Endothelial cell of umbilical vein (primary cell): ENCODE data around the gene ALX1. TPM values are rescaled to one million over a fixed set of nuclear protein-coding genes. Genes with fewer than 3 reads are reported as not detected.

Experiments
- BruUV-seq: library from RNA; stranded (reverse); fragments of 400-500 nt; replicated peaks from 2 replicates; lab custom pipeline; 2021; lab: Mats Ljungman, UMichigan
- CTCF ChIA-PET: fragments of 300-600, 350-600 bp; sonication (Branson Sonifier 250); formaldehyde crosslinking; loops from one replicate; lab custom pipeline; 2021; ENCODE audit warnings: antibody characterized with exemption, inconsistent platforms; lab: Charles Lee
- POLR2A ChIA-PET: fragments of 300-600, 350-600 bp; sonication (Branson Sonifier 250); formaldehyde crosslinking; loops from one replicate; lab custom pipeline; 2021; ENCODE audit warnings: antibody characterized with exemption, inconsistent platforms; lab: Charles Lee
- DNase-seq: peaks from one replicate; pipeline ENCODE4 v3.0.0-alpha.2; 2011; ENCODE audit warnings: low read depth, low spot score
- FAIRE-seq: peaks from 2 replicates; lab custom pipeline; 2011; peaks lifted over from hg19 to GRCh38; lab: Jason Lieb, UNC
- H2AFZ ChIP-seq: 2 replicates; pipeline ENCODE4 v1.6.0; 2012; ENCODE audit warnings: low read depth, low read length, control low read depth, inconsistent platforms
- H3K27ac ChIP-seq: 2 replicates; pipeline ENCODE4 v1.5.1; 2011; ENCODE audit warnings: low read depth, mild to moderate bottlenecking, control low read depth, low read length, moderate library complexity; ENCODE audit not compliant: insufficient read depth
- H3K27me3 ChIP-seq, 2 experiments: 2 replicates each; pipeline versions ENCODE4 v1.6.0 to v1.6.1; 2011; ENCODE audit warnings: low read length in 2 of 2, mixed read lengths in 1 of 2; ENCODE audit not compliant: control insufficient read depth in 2 of 2, insufficient read depth in 2 of 2
- H3K36me3 ChIP-seq, 2 experiments: 2 replicates in 1 of 2; 3 replicates in 1 of 2; pipeline ENCODE4 v1.5.1; 2011; ENCODE audit warnings: low read length in 2 of 2, mild to moderate bottlenecking in 1 of 2, moderate library complexity in 1 of 2; ENCODE audit not compliant: control insufficient read depth in 2 of 2, insufficient read depth in 2 of 2; ENCODE audit errors: extremely low read depth in 1 of 2
- H3K4me1 ChIP-seq: 3 replicates; pipeline ENCODE4 v1.5.1; 2011; ENCODE audit warnings: mild to moderate bottlenecking, low read length; ENCODE audit not compliant: control insufficient read depth, insufficient read depth; ENCODE audit errors: extremely low read depth
- H3K4me2 ChIP-seq: 2 replicates; pipeline ENCODE4 v1.6.1; 2011; ENCODE audit warnings: low read length, control low read depth, mixed read lengths; ENCODE audit not compliant: insufficient read depth
- H3K4me3 ChIP-seq, 3 experiments: fragments of 200-600 bp in 1 of 3; sonication (generic), shearing (Covaris generic) in 1 of 3; replicated peaks in 1 of 3; 2 replicates each; pipeline ENCODE4 v1.5.1; 2011 to 2016; ENCODE audit warnings: control low read depth in 3 of 3, low read length in 3 of 3, mild to moderate bottlenecking in 2 of 3, inconsistent platforms in 1 of 3, low read depth in 1 of 3, moderate library complexity in 1 of 3; ENCODE audit not compliant: insufficient read depth in 1 of 3
- H3K79me2 ChIP-seq: 2 replicates; pipeline ENCODE4 v1.6.0; 2012; ENCODE audit warnings: low read length, inconsistent platforms; ENCODE audit not compliant: control insufficient read depth, insufficient read depth
- H3K9ac ChIP-seq: replicated peaks from 2 replicates; pipeline ENCODE3; 2011; ENCODE audit warnings: low read length, control low read depth; ENCODE audit not compliant: insufficient read depth; ENCODE audit errors: extremely low read depth
- H3K9me1 ChIP-seq: replicated peaks from 3 replicates; pipeline ENCODE4 v1.6.0; 2011; ENCODE audit warnings: mild to moderate bottlenecking, low read length; ENCODE audit not compliant: control insufficient read depth, insufficient read depth; ENCODE audit errors: extremely low read depth
- H3K9me3 ChIP-seq: replicated peaks from 2 replicates; pipeline ENCODE4 v1.5.1; 2012; ENCODE audit warnings: low read length, inconsistent platforms; ENCODE audit not compliant: control insufficient read depth, insufficient read depth
- H4K20me1 ChIP-seq: replicated peaks from 2 replicates; pipeline ENCODE3; 2011; ENCODE audit warnings: mild to moderate bottlenecking, low read length; ENCODE audit not compliant: control insufficient read depth, insufficient read depth; ENCODE audit errors: extremely low read depth
- EZH2 ChIP-seq: IDR thresholded peaks from 2 replicates; pipeline ENCODE4 v1.6.1; 2012; ENCODE audit warnings: borderline replicate concordance, low read depth, mild to moderate bottlenecking, moderate library complexity, low read length, inconsistent platforms; ENCODE audit not compliant: severe bottlenecking
- FOS ChIP-seq: IDR thresholded peaks from 2 replicates; pipeline ENCODE4 v1.6.1; 2011; ENCODE audit warnings: mild to moderate bottlenecking, low read length, moderate library complexity, borderline replicate concordance; ENCODE audit not compliant: insufficient read depth
- GATA2 ChIP-seq: IDR thresholded peaks from 2 replicates; pipeline ENCODE4 v1.7.0; 2011; ENCODE audit warnings: low read depth, mild to moderate bottlenecking, moderate library complexity, mixed read lengths, low read length; ENCODE audit not compliant: insufficient read length, insufficient read depth
- JUN ChIP-seq: IDR thresholded peaks from 2 replicates; pipeline ENCODE4 v1.6.1; 2011; ENCODE audit warnings: borderline replicate concordance, low read depth; ENCODE audit not compliant: insufficient read length, insufficient read depth
- MYC ChIP-seq: IDR thresholded peaks from one replicate; pipeline ENCODE4 v1.6.1; 2011; ENCODE audit warnings: mild to moderate bottlenecking, low read depth, low read length
- POLR2A ChIP-seq: IDR thresholded peaks from 2 replicates; pipeline ENCODE4 v1.6.1; 2012; ENCODE audit warnings: low read depth, mild to moderate bottlenecking, control low read depth, low read length
- POLR2AphosphoS5 ChIP-seq: IDR thresholded peaks from 2 replicates; pipeline ENCODE4 v1.6.1; 2012; ENCODE audit warnings: low read depth, mild to moderate bottlenecking, control low read depth, low read length, moderate library complexity; ENCODE audit not compliant: insufficient read depth
- dilution Hi-C: fragments of 300-500 bp; cut with MboI; formaldehyde crosslinking; loops from one replicate; pipeline ENCODE4 v1.15.0; 2019; ENCODE audit warnings: low sequenced_read_pairs; ENCODE audit not compliant: extremely low pct_ligation_motif_present
- intact Hi-C: fragments of 100-400 bp; cut with micrococcal nuclease; formaldehyde crosslinking; loops from one replicate; pipeline ENCODE4 v1.10.0; 2022
- polyA plus RNA-seq, 4 experiments: library from polyadenylated mRNA; depleted of rRNA in 3 of 4; stranded (reverse) in 3 of 4; unstranded in 1 of 4; fragments of >200 nt; gene quantifications; 2 replicates each; pipeline versions ENCODE4 v1.2.1 to v1.2.3, GENCODE V29; 2011 to 2012; ENCODE audit warnings: missing spikeins in 1 of 4
- total RNA-seq: library from RNA; stranded (reverse); gene quantifications from 2 replicates; pipeline ENCODE4 v1.2.3, GENCODE V29; 2021
- TF ChIP-seq, protein P1 (sequence below): IDR thresholded peaks from 2 replicates; pipeline ENCODE4 v1.6.1; 2011; ENCODE audit not compliant: insufficient read depth, insufficient read length
- TF ChIP-seq, protein P2 (sequence below), 2 donors: IDR thresholded peaks; 1 replicate in 1 of 2; 2 replicates in 1 of 2; pipeline ENCODE4 v1.5.1; 2011; ENCODE audit warnings: low read length in 2 of 2, mild to moderate bottlenecking in 2 of 2, moderate library complexity in 2 of 2, control low read depth in 1 of 2, inconsistent platforms in 1 of 2, low read depth in 1 of 2; ENCODE audit not compliant: insufficient read depth in 1 of 2; ENCODE audit errors: extremely low read depth in 1 of 2

ALX1 gene
- total and polyA plus RNA-seq, 2 donors (not counting 3 experiments of a cell fraction or from before 2014, with no cell fraction given) = 2.2 to 3.5 TPM

- POLR2A ChIA-PET = no interaction called here
- no peaks in the 10 kb centered on the region for H3K9me3 ChIP-seq
- dilution Hi-C loops = no loop called here
Observed at GRCh38 chr12:85299053-85299452, 19.0 kb downstream of the ALX1 start.

More at GRCh38 chr12:85299053-85299452, 19.0 kb downstream of the ALX1 start:
- FAIRE-seq (no peak), DNase-seq (no peak)
- Histone ChIP-seq H3K4me3 (no peak overlapping the region), H3K27ac (no peak overlapping the region), H3K4me2 (no peak overlapping the region), H4K20me1 (no peaks in the 10 kb centered on the region), H3K9me1 (no peaks in the 10 kb centered on the region), H3K79me2 (no peaks in the 10 kb centered on the region), H3K36me3 (no peaks in the 10 kb centered on the region), H3K4me1 (no peaks in the 10 kb centered on the region), H3K9ac (no peak overlapping the region), H2AFZ (no peak overlapping the region), H3K27me3 (no peaks in the 10 kb centered on the region)
- no TSS peak for BruUV-seq
- CTCF ChIA-PET = interaction anchor here (1.5 to 2.9 kb wide), 2 partner anchors 11 to 149 kb away, joined by 3 to 23 read pairs; no protein-coding TSS in a partner anchor
- intact Hi-C loops = no loop called here
- TF ChIP-seq MYC (no peak), EZH2 (no peak), GATA2 (no peak), JUN (no peak), POLR2AphosphoS5 (no peak), POLR2A (no peak), FOS (no peak)
- TF ChIP-seq, protein P1, sequence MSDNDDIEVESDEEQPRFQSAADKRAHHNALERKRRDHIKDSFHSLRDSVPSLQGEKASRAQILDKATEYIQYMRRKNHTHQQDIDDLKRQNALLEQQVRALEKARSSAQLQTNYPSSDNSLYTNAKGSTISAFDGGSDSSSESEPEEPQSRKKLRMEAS = no peak
- TF ChIP-seq, protein P2, sequence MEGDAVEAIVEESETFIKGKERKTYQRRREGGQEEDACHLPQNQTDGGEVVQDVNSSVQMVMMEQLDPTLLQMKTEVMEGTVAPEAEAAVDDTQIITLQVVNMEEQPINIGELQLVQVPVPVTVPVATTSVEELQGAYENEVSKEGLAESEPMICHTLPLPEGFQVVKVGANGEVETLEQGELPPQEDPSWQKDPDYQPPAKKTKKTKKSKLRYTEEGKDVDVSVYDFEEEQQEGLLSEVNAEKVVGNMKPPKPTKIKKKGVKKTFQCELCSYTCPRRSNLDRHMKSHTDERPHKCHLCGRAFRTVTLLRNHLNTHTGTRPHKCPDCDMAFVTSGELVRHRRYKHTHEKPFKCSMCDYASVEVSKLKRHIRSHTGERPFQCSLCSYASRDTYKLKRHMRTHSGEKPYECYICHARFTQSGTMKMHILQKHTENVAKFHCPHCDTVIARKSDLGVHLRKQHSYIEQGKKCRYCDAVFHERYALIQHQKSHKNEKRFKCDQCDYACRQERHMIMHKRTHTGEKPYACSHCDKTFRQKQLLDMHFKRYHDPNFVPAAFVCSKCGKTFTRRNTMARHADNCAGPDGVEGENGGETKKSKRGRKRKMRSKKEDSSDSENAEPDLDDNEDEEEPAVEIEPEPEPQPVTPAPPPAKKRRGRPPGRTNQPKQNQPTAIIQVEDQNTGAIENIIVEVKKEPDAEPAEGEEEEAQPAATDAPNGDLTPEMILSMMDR (IDR thresholded peaks at IDR 0.05; ENCODE audit: extremely low read depth in 1 of 2, insufficient read depth in 1 of 2, low read depth in 1 of 2, low read length in 2 of 2) = no peak
